GM21619 (cell line): ENCODE results near the gene NEIL3.

Experiments
- ATAC-seq: cut with Tn5 transposase; IDR thresholded peaks from one replicate; pipeline ENCODE4 v1.9.1; 2021; ENCODE audit not compliant: unreplicated experiment

NEIL3 gene

DNA sequence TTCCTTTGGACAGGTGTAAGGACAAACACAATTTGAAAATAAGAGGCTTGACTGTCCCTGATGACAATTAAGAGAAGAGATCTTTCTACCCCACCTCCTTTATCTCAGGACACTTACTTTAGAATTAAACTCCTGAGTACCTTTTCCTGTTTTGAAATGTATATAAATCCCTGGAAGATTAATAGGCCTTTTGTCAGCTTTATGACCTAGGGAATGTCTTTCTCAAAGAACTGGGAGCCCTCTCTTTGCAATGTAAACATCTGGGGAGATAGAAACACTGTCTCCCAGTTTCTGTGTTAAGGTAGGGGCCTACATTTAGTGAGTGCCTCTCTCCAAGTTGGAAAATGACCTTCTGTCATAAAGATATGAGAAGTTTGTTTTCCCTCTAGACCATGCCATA, 100.9 kb downstream of the NEIL3 start:
- no peak for ATAC-seq

GRCh38 chr4:177411996-177412395, 102.3 kb downstream of the NEIL3 start:
- ATAC-seq = no peak
